Measurements from ENCODE around the gene ADAMTS8.

DNA sequence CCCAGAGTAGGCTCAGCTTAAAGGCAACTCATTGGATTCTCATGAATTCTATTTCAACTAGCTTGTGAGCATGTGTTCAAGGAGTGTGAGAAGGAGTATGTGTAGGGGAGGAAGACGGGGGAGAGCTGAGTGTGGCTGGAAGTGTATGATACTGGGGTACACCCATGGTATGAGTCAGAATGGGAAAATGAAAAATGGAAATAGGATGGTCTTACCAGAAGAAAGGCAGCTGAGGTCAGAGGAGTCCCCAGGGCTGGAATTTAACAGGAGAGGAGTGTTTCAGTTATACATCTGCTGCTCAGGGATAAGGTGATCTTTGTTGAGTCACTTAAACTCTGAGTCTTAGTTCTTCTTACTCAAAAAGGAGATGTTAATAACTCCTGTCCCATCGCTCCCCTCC, 13.3 kb upstream of the ADAMTS8 start:
- TF ChIP-seq, protein P1, sequence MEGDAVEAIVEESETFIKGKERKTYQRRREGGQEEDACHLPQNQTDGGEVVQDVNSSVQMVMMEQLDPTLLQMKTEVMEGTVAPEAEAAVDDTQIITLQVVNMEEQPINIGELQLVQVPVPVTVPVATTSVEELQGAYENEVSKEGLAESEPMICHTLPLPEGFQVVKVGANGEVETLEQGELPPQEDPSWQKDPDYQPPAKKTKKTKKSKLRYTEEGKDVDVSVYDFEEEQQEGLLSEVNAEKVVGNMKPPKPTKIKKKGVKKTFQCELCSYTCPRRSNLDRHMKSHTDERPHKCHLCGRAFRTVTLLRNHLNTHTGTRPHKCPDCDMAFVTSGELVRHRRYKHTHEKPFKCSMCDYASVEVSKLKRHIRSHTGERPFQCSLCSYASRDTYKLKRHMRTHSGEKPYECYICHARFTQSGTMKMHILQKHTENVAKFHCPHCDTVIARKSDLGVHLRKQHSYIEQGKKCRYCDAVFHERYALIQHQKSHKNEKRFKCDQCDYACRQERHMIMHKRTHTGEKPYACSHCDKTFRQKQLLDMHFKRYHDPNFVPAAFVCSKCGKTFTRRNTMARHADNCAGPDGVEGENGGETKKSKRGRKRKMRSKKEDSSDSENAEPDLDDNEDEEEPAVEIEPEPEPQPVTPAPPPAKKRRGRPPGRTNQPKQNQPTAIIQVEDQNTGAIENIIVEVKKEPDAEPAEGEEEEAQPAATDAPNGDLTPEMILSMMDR (IDR thresholded peaks at IDR 0.05) = no peak
- TF ChIP-seq POLR2AphosphoS5 (IDR thresholded peaks at IDR 0.05; ENCODE audit: low read depth, low read length) = no peak
- TF ChIP-seq, protein P2, sequence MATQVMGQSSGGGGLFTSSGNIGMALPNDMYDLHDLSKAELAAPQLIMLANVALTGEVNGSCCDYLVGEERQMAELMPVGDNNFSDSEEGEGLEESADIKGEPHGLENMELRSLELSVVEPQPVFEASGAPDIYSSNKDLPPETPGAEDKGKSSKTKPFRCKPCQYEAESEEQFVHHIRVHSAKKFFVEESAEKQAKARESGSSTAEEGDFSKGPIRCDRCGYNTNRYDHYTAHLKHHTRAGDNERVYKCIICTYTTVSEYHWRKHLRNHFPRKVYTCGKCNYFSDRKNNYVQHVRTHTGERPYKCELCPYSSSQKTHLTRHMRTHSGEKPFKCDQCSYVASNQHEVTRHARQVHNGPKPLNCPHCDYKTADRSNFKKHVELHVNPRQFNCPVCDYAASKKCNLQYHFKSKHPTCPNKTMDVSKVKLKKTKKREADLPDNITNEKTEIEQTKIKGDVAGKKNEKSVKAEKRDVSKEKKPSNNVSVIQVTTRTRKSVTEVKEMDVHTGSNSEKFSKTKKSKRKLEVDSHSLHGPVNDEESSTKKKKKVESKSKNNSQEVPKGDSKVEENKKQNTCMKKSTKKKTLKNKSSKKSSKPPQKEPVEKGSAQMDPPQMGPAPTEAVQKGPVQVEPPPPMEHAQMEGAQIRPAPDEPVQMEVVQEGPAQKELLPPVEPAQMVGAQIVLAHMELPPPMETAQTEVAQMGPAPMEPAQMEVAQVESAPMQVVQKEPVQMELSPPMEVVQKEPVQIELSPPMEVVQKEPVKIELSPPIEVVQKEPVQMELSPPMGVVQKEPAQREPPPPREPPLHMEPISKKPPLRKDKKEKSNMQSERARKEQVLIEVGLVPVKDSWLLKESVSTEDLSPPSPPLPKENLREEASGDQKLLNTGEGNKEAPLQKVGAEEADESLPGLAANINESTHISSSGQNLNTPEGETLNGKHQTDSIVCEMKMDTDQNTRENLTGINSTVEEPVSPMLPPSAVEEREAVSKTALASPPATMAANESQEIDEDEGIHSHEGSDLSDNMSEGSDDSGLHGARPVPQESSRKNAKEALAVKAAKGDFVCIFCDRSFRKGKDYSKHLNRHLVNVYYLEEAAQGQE (IDR thresholded peaks at IDR 0.05; ENCODE audit: insufficient read depth in 1 of 2, low read depth in 2 of 2, low read length in 1 of 2) = no peak
- no peak for TF ChIP-seq SIN3A (IDR thresholded peaks at IDR 0.05; ENCODE audit: borderline replicate concordance, insufficient read depth, low read depth, low read length)
